NB4 (cell line): ENCODE measurements around the gene KNCN.

ENCODE experiments used
- CTCF ChIP-seq: IDR thresholded peaks from one replicate; pipeline ENCODE4 v1.5.1; 2012; ENCODE audit warnings: low read depth, low read length
- POLR2A ChIP-seq: IDR thresholded peaks from 2 replicates; pipeline ENCODE4 v1.6.1; 2011; ENCODE audit warnings: mild to moderate bottlenecking; ENCODE audit not compliant: insufficient read length; ENCODE audit errors: extremely low read depth

GRCh38 chr1:46544561-46545240, 6.7 kb downstream of the KNCN start:
- TF ChIP-seq CTCF (no peak), POLR2A (no peak)
